ENCODE measurements around the gene MTFMT. TPM values are rescaled to one million over a fixed set of nuclear protein-coding genes. Genes with fewer than 3 reads are reported as not detected.

The MTFMT gene
- total and polyA plus RNA-seq, 2 of the 13 experiments (the other 11 are each of a cell fraction or from before 2014, with no cell fraction given): 9.9 to 23.2 TPM

- TF ChIP-seq SKIL (CRISPR knock-in tag; IDR thresholded peaks at IDR 0.05; ENCODE audit: borderline replicate concordance) (no peak), TERF1 (CRISPR knock-in tag; IDR thresholded peaks at IDR 0.05) (no peak), USF2 (IDR thresholded peaks at IDR 0.05; ENCODE audit: low read depth, low read length) (peak; percentile 47; the same call in 1 of the 2 replicates), USF2 (CRISPR knock-in tag; IDR thresholded peaks at IDR 0.05; ENCODE audit: borderline replicate concordance) (peak; percentile 34; the same call in 1 of the 2 replicates), ZNF792 (CRISPR knock-in tag; IDR thresholded peaks at IDR 0.05) (no peak), ZMYM3 (CRISPR knock-in tag; IDR thresholded peaks at IDR 0.05) (no peak), YEATS2 (CRISPR knock-in tag; IDR thresholded peaks at IDR 0.05; ENCODE audit: borderline replicate concordance) (no peak), ZNF382 (CRISPR knock-in tag; IDR thresholded peaks at IDR 0.05; ENCODE audit: borderline replicate concordance) (no peak), MAFF (IDR thresholded peaks at IDR 0.05; ENCODE audit: low read depth, low read length) (no peak), THAP7 (CRISPR knock-in tag; IDR thresholded peaks at IDR 0.05) (no peak), ZKSCAN8 (CRISPR knock-in tag; IDR thresholded peaks at IDR 0.05; ENCODE audit: borderline replicate concordance) (no peak), REL (CRISPR knock-in tag; conservative IDR thresholded peaks at IDR 0.05) (no peak), E2F1 (CRISPR knock-in tag; IDR thresholded peaks at IDR 0.05) (no peak), ZNF629 (CRISPR knock-in tag; conservative IDR thresholded peaks at IDR 0.05) (no peak), LBX2 (CRISPR knock-in tag; IDR thresholded peaks at IDR 0.05; ENCODE audit: borderline replicate concordance) (no peak), DZIP1 (CRISPR knock-in tag; IDR thresholded peaks at IDR 0.05) (no peak)
Measured at GRCh38 chr15:65033659-65034269, 4.3 kb upstream of the MTFMT start (continued).
